Measurements from ENCODE around the gene POLN. TPM values are rescaled to one million over a fixed set of nuclear protein-coding genes. Genes with fewer than 3 reads are reported as not detected.

The POLN gene
- total and polyA plus RNA-seq, 11 donors, result 0.38 to 4.5 (median 1.9) TPM

DNA sequence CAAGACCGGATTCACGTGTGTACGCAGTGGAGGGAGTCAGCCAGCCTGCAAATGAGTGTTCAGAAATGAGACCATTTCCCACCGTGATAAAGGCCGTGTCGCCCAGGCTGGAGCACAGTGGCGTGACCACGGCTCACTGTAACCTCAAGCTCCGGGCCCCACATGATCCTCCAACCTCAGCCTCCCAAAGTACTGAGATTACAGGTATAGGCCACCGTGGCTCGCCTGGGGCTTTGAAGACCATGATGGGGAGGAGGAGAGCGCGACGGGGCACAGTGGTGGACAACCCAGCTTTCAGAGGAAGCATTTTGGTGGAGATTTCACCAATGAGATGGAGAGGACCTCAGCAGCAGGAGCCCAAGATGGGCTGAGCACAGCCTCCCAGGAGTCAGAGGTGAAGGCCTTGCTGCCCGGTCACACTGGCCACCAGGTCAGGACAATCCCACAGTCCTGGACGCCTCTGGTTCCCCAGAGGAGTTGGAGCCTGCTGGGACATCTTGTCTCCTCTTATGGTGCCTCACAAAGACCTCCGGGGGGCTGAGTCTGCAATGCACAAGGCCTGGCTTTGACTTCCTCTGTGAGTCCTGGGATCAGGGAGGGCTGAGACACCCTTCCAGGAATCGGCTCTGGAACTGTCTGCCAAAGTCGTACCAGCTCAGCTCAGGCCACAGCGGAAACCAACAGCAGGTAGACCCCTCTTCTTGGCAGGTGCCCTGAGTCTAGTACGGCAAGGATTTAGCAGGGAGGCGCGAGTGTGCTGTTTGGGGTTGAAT lies 42.4 kb upstream of the POLN start:
- WGBS, 4 donors, result 96 to 99% (median 97%) methylated on average over 14 to 23 of the region's 23 CpGs
- no peak for ATAC-seq

DNA sequence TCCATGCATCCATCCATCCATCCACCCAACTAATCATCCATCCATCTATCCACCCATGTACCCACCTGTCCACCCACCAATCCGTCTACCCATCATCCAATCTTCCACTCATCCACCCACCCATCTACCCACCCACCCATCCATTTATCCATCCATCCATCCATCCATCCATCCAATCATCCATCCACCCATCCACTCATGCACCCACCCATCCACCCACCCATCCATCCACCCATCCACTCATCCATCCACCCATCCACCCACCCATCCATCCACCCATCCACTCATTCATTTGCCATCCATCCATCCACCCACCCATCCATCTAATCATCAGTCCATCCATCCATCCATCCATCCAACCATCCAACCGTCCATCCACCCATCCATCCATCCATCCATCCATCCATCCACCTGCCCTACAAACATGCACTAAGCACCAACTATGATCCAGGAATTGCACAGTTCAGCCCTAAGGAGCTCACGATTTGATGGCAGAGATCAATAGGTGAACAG lies 41.3 kb upstream of the POLN start:
- Histone ChIP-seq H3K27ac (no peak overlapping the region), H3K9me3 (no peaks in the 10 kb centered on the region), H3K4me1 (no peaks in the 10 kb centered on the region), H3K4me3 (no peak overlapping the region), H3K27me3 (no peaks in the 10 kb centered on the region), H3K36me3 (no peaks in the 10 kb centered on the region)
- 93 to 98% (median 95%) methylated on average over 3 of the region's 3 CpGs for WGBS, 4 donors
- TF ChIP-seq, protein P1, sequence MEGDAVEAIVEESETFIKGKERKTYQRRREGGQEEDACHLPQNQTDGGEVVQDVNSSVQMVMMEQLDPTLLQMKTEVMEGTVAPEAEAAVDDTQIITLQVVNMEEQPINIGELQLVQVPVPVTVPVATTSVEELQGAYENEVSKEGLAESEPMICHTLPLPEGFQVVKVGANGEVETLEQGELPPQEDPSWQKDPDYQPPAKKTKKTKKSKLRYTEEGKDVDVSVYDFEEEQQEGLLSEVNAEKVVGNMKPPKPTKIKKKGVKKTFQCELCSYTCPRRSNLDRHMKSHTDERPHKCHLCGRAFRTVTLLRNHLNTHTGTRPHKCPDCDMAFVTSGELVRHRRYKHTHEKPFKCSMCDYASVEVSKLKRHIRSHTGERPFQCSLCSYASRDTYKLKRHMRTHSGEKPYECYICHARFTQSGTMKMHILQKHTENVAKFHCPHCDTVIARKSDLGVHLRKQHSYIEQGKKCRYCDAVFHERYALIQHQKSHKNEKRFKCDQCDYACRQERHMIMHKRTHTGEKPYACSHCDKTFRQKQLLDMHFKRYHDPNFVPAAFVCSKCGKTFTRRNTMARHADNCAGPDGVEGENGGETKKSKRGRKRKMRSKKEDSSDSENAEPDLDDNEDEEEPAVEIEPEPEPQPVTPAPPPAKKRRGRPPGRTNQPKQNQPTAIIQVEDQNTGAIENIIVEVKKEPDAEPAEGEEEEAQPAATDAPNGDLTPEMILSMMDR (IDR thresholded peaks at IDR 0.05), result no peak
- TF ChIP-seq POLR2A (IDR thresholded peaks at IDR 0.05), result no peak
- ATAC-seq (no peak), DNase-seq (peak in 1 of 5 donors; percentile 4)
- intact Hi-C loops (cut with DNase I), result no loop called here

More for the DNA sequence above, 42.4 kb upstream of the POLN start:
- DNase-seq, result peak in 2 of 5 donors; percentile 2 to 32
- no peak overlapping the region for H3K4me3 ChIP-seq
- H3K36me3 ChIP-seq, result no peaks in the 10 kb centered on the region
- intact Hi-C loops (cut with DNase I), result no loop called here
- no peaks in the 10 kb centered on the region for H3K9me3 ChIP-seq
- H3K4me1 ChIP-seq, result no peaks in the 10 kb centered on the region
- no peaks in the 10 kb centered on the region for H3K27me3 ChIP-seq
- TF ChIP-seq, protein P1 (IDR thresholded peaks at IDR 0.05), result no peak
- TF ChIP-seq POLR2A (IDR thresholded peaks at IDR 0.05), result no peak
- no peak overlapping the region for H3K27ac ChIP-seq

DNA sequence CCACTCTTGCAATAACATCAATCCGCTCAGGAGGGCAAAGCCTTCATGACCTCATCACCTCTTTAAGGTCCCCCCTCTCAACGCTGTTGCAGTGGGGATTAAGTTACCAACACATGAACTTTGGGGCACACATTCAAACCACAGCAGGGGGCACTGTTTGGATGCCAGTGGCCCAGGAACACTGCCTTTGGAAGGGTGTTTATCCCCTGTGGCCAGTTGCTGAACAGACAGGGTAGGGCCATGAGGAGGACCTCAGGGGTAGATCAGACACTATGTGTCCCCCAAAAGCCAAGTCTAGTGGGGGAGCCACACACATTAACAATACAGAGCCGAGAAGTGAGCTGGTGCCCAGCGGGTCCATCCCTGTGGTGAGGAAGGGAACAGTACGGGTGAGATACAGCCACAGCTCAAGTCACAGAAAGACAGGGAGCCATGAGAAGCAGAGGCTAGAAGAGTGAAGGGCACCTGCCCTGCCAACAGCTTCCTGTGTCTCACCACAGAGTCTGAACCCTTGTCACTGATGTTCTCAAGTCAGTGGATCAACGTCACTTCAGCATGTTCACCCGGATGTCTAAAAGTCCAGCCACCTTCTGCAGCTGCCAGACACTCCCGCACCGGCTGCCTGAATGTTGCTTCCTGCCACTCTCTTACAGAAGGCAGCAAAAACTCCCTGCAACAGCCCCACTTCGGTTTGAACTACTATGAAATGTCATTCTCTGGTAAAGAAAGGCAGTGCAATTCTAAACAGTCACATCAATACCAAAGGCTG lies 39.8 kb upstream of the POLN start:
- Histone ChIP-seq H3K27ac (peak overlapping the region in 1 of 12 donors; percentile 79), H3K27me3 (no peaks in the 10 kb centered on the region), H3K4me3 (no peak overlapping the region), H3K9me3 (no peaks in the 10 kb centered on the region), H3K36me3 (no peaks in the 10 kb centered on the region), H3K4me1 (no peaks in the 10 kb centered on the region)
- intact Hi-C loops (cut with DNase I), result no loop called here
- TF ChIP-seq, protein P1 (IDR thresholded peaks at IDR 0.05), result no peak
- TF ChIP-seq POLR2A (IDR thresholded peaks at IDR 0.05), result no peak
- 57 to 75% (median 66%) methylated on average over 10 of the region's 10 CpGs for WGBS, 4 donors
- ATAC-seq, result peak in 1 of 4 donors; percentile 30
- DNase-seq, result peak in 3 of 5 donors; percentile 15 to 65 (median 19)
